IMR-90 (cell line): ENCODE data around the gene KIF1C. TPM values are rescaled to one million over a fixed set of nuclear protein-coding genes. Genes with fewer than 3 reads are reported as not detected.

ENCODE experiments used
- ATAC-seq: fragments of 200-7000 bp; cut with Tn5 transposase; 2 replicates; pipeline ENCODE4 v1.9.1; 2020; ENCODE audit warnings: low read depth, mild to moderate bottlenecking, moderate library complexity
- BruUV-seq: library from RNA; stranded (reverse); fragments of 400-500 nt; replicated peaks from 2 replicates; lab custom pipeline; 2021; lab: Mats Ljungman, UMichigan
- CTCF ChIA-PET: fragments of 300-600 bp; formaldehyde crosslinking; extraction: SDS; loops from one replicate; lab custom pipeline; 2021; ENCODE audit warnings: antibody characterized with exemption; lab: Yijun Ruan, JAX
- POLR2A ChIA-PET: fragments of 300-600 bp; sonication (Branson Sonifier 250); formaldehyde crosslinking; loops from one replicate; lab custom pipeline; 2022; ENCODE audit warnings: antibody characterized with exemption; ENCODE audit not compliant: unreplicated experiment; lab: Charles Lee
- DNase-seq: peaks from one replicate; pipeline ENCODE4 v3.0.0; 2013
- H2AFZ ChIP-seq: replicated peaks from 2 replicates; pipeline ENCODE3; 2013; ENCODE audit warnings: low read length, mild to moderate bottlenecking; ENCODE audit not compliant: poor library complexity
- H2AK5ac ChIP-seq: 2 replicates; pipeline ENCODE4 v1.6.1; 2013; ENCODE audit warnings: low read depth, low read length, inconsistent platforms
- H2AK9ac ChIP-seq: replicated peaks from 2 replicates; pipeline ENCODE3; 2013; ENCODE audit warnings: mild to moderate bottlenecking, low read depth, low read length, moderate library complexity; ENCODE audit not compliant: poor library complexity
- H2BK120ac ChIP-seq: 2 replicates; pipeline ENCODE4 v1.6.1; 2013; ENCODE audit warnings: low read depth, low read length, inconsistent platforms
- H2BK15ac ChIP-seq: 3 replicates; pipeline ENCODE4 v1.6.1; 2013; ENCODE audit warnings: low read depth, low read length, inconsistent platforms
- H2BK20ac ChIP-seq: 2 replicates; pipeline ENCODE4 v1.6.1; 2013; ENCODE audit warnings: low read depth, mild to moderate bottlenecking, inconsistent platforms, low read length, moderate library complexity
- H2BK5ac ChIP-seq: 2 replicates; pipeline ENCODE4 v1.6.1; 2013; ENCODE audit warnings: mild to moderate bottlenecking, low read depth, low read length, inconsistent platforms; ENCODE audit not compliant: poor library complexity, severe bottlenecking
- H3K14ac ChIP-seq: replicated peaks from 2 replicates; pipeline ENCODE4 v1.6.1; 2013; ENCODE audit warnings: low read depth, low read length, inconsistent platforms
- H3K18ac ChIP-seq: 2 replicates; pipeline ENCODE4 v1.6.1; 2013; ENCODE audit warnings: low read depth, low read length, control low read depth
- H3K23ac ChIP-seq: 2 replicates; pipeline ENCODE4 v1.6.1; 2013; ENCODE audit warnings: low read depth, low read length, inconsistent platforms
- H3K27ac ChIP-seq: 2 replicates; pipeline ENCODE4 v1.5.1; 2013; ENCODE audit warnings: mild to moderate bottlenecking, control low read depth, low read length; ENCODE audit not compliant: insufficient read depth
- H3K27me3 ChIP-seq: 2 replicates; pipeline ENCODE4 v1.6.1; 2013; ENCODE audit warnings: low read length; ENCODE audit not compliant: control insufficient read depth, insufficient read depth
- H3K36me3 ChIP-seq: 2 replicates; pipeline ENCODE4 v1.6.1; 2013; ENCODE audit warnings: low read length, mixed read lengths; ENCODE audit not compliant: control insufficient read depth, insufficient read depth
- H3K4ac ChIP-seq: 2 replicates; pipeline ENCODE4 v1.6.1; 2013; ENCODE audit warnings: low read depth, low read length, inconsistent platforms
- H3K4me1 ChIP-seq: 2 replicates; pipeline ENCODE4 v1.6.1; 2013; ENCODE audit warnings: low read length, mixed read lengths; ENCODE audit not compliant: control insufficient read depth, insufficient read depth
- H3K4me2 ChIP-seq: 2 replicates; pipeline ENCODE4 v1.6.1; 2013; ENCODE audit warnings: low read depth, mild to moderate bottlenecking, control low read depth, low read length, moderate library complexity
- H3K4me3 ChIP-seq: 2 replicates; pipeline ENCODE4 v1.5.1; 2013; ENCODE audit warnings: low read depth, mild to moderate bottlenecking, control low read depth, low read length, moderate library complexity; ENCODE audit not compliant: insufficient read depth
- H3K56ac ChIP-seq: 2 replicates; pipeline ENCODE4 v1.6.1; 2013; ENCODE audit warnings: low read length, inconsistent platforms; ENCODE audit not compliant: insufficient read depth; ENCODE audit errors: extremely low read depth
- H3K79me1 ChIP-seq, 2 experiments: 2 replicates each; pipeline ENCODE4 v1.6.1; 2013; ENCODE audit warnings: low read length in 2 of 2, inconsistent platforms in 1 of 2, low read depth in 1 of 2
- H3K9ac ChIP-seq: 2 replicates; pipeline ENCODE4 v1.6.1; 2013; ENCODE audit warnings: low read depth, low read length, control low read depth
- H3K9me1 ChIP-seq: 2 replicates; pipeline ENCODE4 v1.6.1; 2013; ENCODE audit warnings: low read length, inconsistent platforms; ENCODE audit not compliant: insufficient read depth
- H3K9me3 ChIP-seq: 2 replicates; pipeline ENCODE4 v1.6.1; 2013; ENCODE audit warnings: low read length; ENCODE audit not compliant: control insufficient read depth, insufficient read depth
- H4K20me1 ChIP-seq: 2 replicates; pipeline ENCODE4 v1.6.1; 2013; ENCODE audit warnings: low read length, inconsistent platforms; ENCODE audit not compliant: insufficient read depth
- H4K5ac ChIP-seq: 2 replicates; pipeline ENCODE4 v1.6.1; 2013; ENCODE audit warnings: mild to moderate bottlenecking, low read depth, low read length, control low read depth
- H4K8ac ChIP-seq, 2 experiments: 2 replicates each; pipeline ENCODE4 v1.6.1; 2013; ENCODE audit warnings: low read depth in 2 of 2, low read length in 2 of 2, control low read depth in 1 of 2, inconsistent platforms in 1 of 2
- H4K91ac ChIP-seq: 2 replicates; pipeline ENCODE4 v1.6.1; 2013; ENCODE audit warnings: low read depth, low read length, inconsistent platforms; ENCODE audit not compliant: insufficient read depth
- BHLHE40 ChIP-seq: fragments of 150-350 bp; IDR thresholded peaks from 2 replicates; pipeline ENCODE4 v1.6.1; 2016; ENCODE audit warnings: mild to moderate bottlenecking, low read depth, low read length
- CEBPB ChIP-seq: IDR thresholded peaks from 2 replicates; pipeline ENCODE4 v1.6.1; 2012; ENCODE audit warnings: low read depth, low read length, improper control_type of control experiment
- CHD1 ChIP-seq: IDR thresholded peaks from 2 replicates; pipeline ENCODE4 v1.6.1; 2012; ENCODE audit warnings: low read depth, low read length, improper control_type of control experiment
- FOS ChIP-seq: fragments of 150-350 bp; IDR thresholded peaks from 2 replicates; pipeline ENCODE4 v1.6.1; 2016; ENCODE audit warnings: low read depth, low read length
- MAFK ChIP-seq: IDR thresholded peaks from 2 replicates; pipeline ENCODE4 v1.6.1; 2012; ENCODE audit warnings: low read depth, low read length, improper control_type of control experiment
- MXI1 ChIP-seq: IDR thresholded peaks from 2 replicates; pipeline ENCODE4 v1.6.1; 2012; ENCODE audit warnings: low read depth, mild to moderate bottlenecking, low read length, moderate library complexity, borderline replicate concordance
- NFE2L2 ChIP-seq: fragments of 150-350 bp; IDR thresholded peaks from 2 replicates; pipeline ENCODE4 v1.6.1; 2016; ENCODE audit warnings: low read depth, mild to moderate bottlenecking, low read length
- POLR2A ChIP-seq: IDR thresholded peaks from 2 replicates; pipeline ENCODE4 v1.6.1; 2012; ENCODE audit warnings: mild to moderate bottlenecking, low read depth, low read length
- RAD21 ChIP-seq: IDR thresholded peaks from 2 replicates; pipeline ENCODE4 v1.6.1; 2012; ENCODE audit warnings: low read length, improper control_type of control experiment
- RFX5 ChIP-seq: IDR thresholded peaks from 2 replicates; pipeline ENCODE4 v1.8.0; 2012; ENCODE audit warnings: low read depth, mild to moderate bottlenecking, low read length, moderate library complexity
- SMC3 ChIP-seq: fragments of 150-350 bp; IDR thresholded peaks from 2 replicates; pipeline ENCODE4 v1.6.1; 2016; ENCODE audit warnings: low read depth, mild to moderate bottlenecking, antibody characterized with exemption, low read length, moderate library complexity
- WGBS, 2 experiments: methylation state at CpG; one replicate each; pipeline versions ENCODE4 v1.1.5 to v1.1.7; 2013; ENCODE audit warnings: missing lambda C conversion rate in 2 of 2; ENCODE audit not compliant: insufficient read length in 1 of 2; ENCODE audit errors: extremely low coverage in 2 of 2; 5-methylcytosine and 5-hydroxymethylcytosine counted together
- dilution Hi-C: fragments of 300-500 bp; cut with HindIII; formaldehyde crosslinking; loops from one replicate; pipeline ENCODE4 v1.14.3; 2018; ENCODE audit warnings: low sequenced_read_pairs; ENCODE audit not compliant: unreplicated experiment
- in situ Hi-C: fragments of 300-500 bp; cut with MboI; formaldehyde crosslinking; loops from 3 replicates; pipeline ENCODE4 v1.14.3; 2019; ENCODE audit warnings: low sequenced_read_pairs, inconsistent platforms, mixed read lengths
- intact Hi-C: fragments of 100-400 bp; cut with micrococcal nuclease; formaldehyde crosslinking; loops from 2 replicates; pipeline ENCODE4 v1.10.0; 2022
- polyA plus RNA-seq, 3 experiments: library from polyadenylated mRNA; depleted of rRNA; stranded (reverse); fragments of >200 nt; gene quantifications; 2 replicates each; pipeline ENCODE4 v1.2.3, GENCODE V29; 2012; ENCODE audit warnings: low replicate concordance in 1 of 3
- total RNA-seq: library from RNA; depleted of rRNA; stranded (reverse); fragments of >200 nt; gene quantifications from 2 replicates; pipeline ENCODE4 v1.2.3, GENCODE V29; 2012

The KIF1C gene
- total and polyA plus RNA-seq, 2 of the 4 experiments (the other 2 are of a cell fraction) = 27.4 to 28.7 TPM

DNA sequence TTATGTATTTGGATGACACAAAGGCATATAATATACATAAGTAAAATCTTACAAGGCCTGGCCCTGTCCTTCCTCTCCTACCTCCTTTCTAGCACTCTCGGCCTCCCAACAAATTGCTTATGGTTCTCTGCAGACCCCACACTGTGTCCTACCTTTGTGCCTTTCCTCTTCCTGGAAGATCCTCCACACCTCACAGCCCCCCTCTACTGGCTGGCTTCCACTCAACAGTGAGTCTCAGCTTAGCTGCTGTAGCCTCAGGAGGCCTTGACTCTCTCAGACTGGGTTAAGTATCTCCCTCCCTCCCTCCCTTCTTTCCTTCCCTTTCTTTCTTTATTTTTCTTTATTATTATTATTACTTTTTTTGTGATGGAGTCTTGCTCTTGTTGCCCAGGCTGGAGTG is 45.8 kb downstream of the KIF1C start:
- H2AFZ ChIP-seq = no peak overlapping the region
- dilution Hi-C loops (no loop called here), intact Hi-C loops (no loop called here), in situ Hi-C loops (no loop called here)
- H3K36me3 ChIP-seq = no peaks in the 10 kb centered on the region
- H2BK20ac ChIP-seq = no peak overlapping the region
- no peak overlapping the region for H3K18ac ChIP-seq
- no peak overlapping the region for H4K5ac ChIP-seq
- H3K23ac ChIP-seq = no peak overlapping the region
- TF ChIP-seq RAD21 (no peak), POLR2A (no peak), CHD1 (no peak), SMC3 (no peak), RFX5 (no peak), NFE2L2 (no peak), MXI1 (no peak), MAFK (no peak), CEBPB (no peak), BHLHE40 (no peak), FOS (no peak)
- no peak overlapping the region for H2BK120ac ChIP-seq
- no TSS peak for BruUV-seq
- no peak overlapping the region for H3K56ac ChIP-seq
- no peak overlapping the region for H2BK5ac ChIP-seq
- no peak overlapping the region for H3K4me2 ChIP-seq
- H3K4me3 ChIP-seq = no peak overlapping the region
- ATAC-seq (no peak), DNase-seq (no peak)
- H3K14ac ChIP-seq = no peak overlapping the region
- H3K27ac ChIP-seq = no peak overlapping the region
- 40% methylated on average over 1 of the region's 1 CpG; no CpG with 5 or more reads in 1 of the 2 experiments for WGBS, 2 experiments
- no peaks in the 10 kb centered on the region for H3K4me1 ChIP-seq
- H2BK15ac ChIP-seq = no peak overlapping the region
- H3K9me3 ChIP-seq = no peaks in the 10 kb centered on the region; the same call in 1 of the 2 replicates
- no peaks in the 10 kb centered on the region for H3K79me1 ChIP-seq
- H2AK5ac ChIP-seq = no peak overlapping the region
- no peak overlapping the region for H3K9ac ChIP-seq
- H4K91ac ChIP-seq = no peak overlapping the region
- no peak overlapping the region for H4K8ac ChIP-seq
- no peaks in the 10 kb centered on the region for H3K9me1 ChIP-seq
- POLR2A ChIA-PET = no interaction called here
- CTCF ChIA-PET = no interaction called here
- H3K27me3 ChIP-seq = peaks cover 1% of the 10 kb centered on the region; the same call in 1 of the 2 replicates
- no peaks in the 10 kb centered on the region for H4K20me1 ChIP-seq
- H3K4ac ChIP-seq = no peak overlapping the region
- H2AK9ac ChIP-seq = peak overlapping the region; percentile 24
